ENCODE measurements around the gene TPSAB1.
A peak's percentile ranks its signal among the peaks of the same experiment; 100 is the strongest.
"Not testable (repeated sequence)": the region's sequence is repeated elsewhere in the genome, so short reads cannot be mapped to it uniquely, and the experiment has no call there.

Gene TPSAB1

DNA sequence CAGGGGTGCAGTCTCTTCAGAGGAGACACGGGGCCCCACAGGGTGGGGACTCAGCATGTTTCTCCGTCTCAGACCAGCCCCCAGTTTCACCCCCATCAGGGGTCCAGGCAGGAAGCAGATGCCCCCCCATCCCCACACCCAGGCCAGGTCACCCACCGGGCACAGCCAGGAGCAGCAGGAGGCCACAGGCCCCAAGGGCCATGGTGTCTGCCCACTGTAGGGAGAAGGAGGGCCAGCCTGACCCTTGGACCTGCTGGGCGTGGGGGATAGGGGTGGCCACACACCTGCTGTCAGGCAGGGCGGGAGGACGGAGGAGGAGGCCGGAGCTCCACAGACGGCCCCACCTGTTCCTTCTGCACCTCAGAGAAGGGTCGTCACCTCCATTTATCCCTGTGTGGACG, 15.5 kb upstream of the TPSAB1 start, which contains the start of gene TPSG1:
Gene TPSG1 (minus strand): TSS at position 218 of the 401 bp plus-strand sequence. CDS start 16 bp downstream, at position 202.
- Histone ChIP-seq H3K36me3 (ENCODE audit: low read depth) (no peaks in the 10 kb centered on the region), H3K9me3 (ENCODE audit: severe bottlenecking) (no peaks in the 10 kb centered on the region), H3K27ac (ENCODE audit: poor library complexity, severe bottlenecking) (no peak within 1 kb of the TSS), H3K4me3 (ENCODE audit: severe bottlenecking) (no peak within 1 kb of the TSS), H3K27me3 (ENCODE audit: insufficient read depth, poor library complexity, severe bottlenecking) (no peaks in the 10 kb centered on the region), H3K4me1 (ENCODE audit: insufficient read depth, poor library complexity, severe bottlenecking) (no peaks in the 10 kb centered on the region)
- DNase-seq (ENCODE audit: low spot score) (no peak), ATAC-seq (ENCODE audit: low read depth) (no peak)
- TF ChIP-seq CTCF (IDR thresholded peaks at IDR 0.05; ENCODE audit: poor library complexity, severe bottlenecking), result no peak

DNA sequence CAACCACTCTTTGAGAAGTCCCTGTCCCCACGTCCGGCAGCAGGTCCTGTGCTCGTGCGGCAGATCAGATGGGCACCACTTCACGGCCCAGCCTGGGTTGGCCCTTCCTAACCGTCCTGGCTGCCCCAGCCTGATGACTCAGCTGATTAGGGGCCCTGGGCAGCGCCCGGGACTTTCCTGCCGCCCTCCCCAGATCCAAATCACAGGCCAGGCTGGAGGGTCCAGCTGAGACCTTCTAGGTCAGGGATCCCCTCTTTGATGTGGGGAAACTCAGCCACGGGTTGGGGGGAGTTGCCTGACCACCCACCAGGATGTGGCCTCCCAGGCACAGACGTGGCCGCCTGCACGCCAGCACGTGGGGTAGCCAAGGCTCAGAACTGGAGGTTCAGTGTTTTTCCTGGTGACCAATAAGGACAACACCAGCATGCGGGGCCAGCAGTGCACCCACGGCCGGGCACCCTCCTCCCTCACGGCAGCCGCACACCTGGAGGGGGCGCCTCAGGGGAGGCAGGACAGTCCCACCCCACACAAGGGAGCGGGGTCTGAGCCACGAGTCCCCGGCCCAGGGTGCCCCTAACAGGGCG, 14.7 kb upstream of the TPSAB1 start:
- not testable (repeated sequence) for H3K27me3 ChIP-seq (ENCODE audit: insufficient read depth, poor library complexity, severe bottlenecking); H3K27ac ChIP-seq (ENCODE audit: poor library complexity, severe bottlenecking); ATAC-seq (ENCODE audit: low read depth); DNase-seq (ENCODE audit: low spot score); H3K36me3 ChIP-seq (ENCODE audit: low read depth); H3K4me1 ChIP-seq (ENCODE audit: insufficient read depth, poor library complexity, severe bottlenecking); H3K9me3 ChIP-seq (ENCODE audit: severe bottlenecking); H3K4me3 ChIP-seq (ENCODE audit: severe bottlenecking)

GRCh38 chr16:1226692-1227091, 13.8 kb upstream of the TPSAB1 start:
- peak; percentile 26 for DNase-seq (ENCODE audit: low spot score)
- not testable (repeated sequence) for H3K4me3 ChIP-seq (ENCODE audit: severe bottlenecking); H3K9me3 ChIP-seq (ENCODE audit: severe bottlenecking); H3K27ac ChIP-seq (ENCODE audit: poor library complexity, severe bottlenecking); ATAC-seq (ENCODE audit: low read depth); H3K4me1 ChIP-seq (ENCODE audit: insufficient read depth, poor library complexity, severe bottlenecking); H3K27me3 ChIP-seq (ENCODE audit: insufficient read depth, poor library complexity, severe bottlenecking); H3K36me3 ChIP-seq (ENCODE audit: low read depth)

DNA sequence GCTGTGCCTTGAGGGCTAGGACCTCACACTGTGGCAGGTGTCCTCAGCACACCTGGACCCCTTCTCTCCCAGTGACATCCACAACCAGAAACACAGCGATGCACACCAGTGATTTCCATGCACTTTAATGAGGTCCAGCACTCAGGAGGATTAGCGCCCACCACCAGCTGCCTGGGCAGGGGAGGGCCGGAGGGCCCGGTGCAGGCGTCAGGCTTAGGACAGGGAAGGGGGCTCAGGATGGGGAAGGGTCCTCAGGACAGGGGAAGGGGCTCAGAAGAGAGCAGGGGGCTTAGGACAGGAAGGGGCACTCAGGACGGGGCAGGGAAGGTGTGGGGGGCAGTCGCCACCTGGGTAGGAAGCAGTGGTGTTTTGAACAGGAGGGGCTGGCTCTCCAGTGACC, 12.3 kb upstream of the TPSAB1 start:
- H3K27ac ChIP-seq (ENCODE audit: poor library complexity, severe bottlenecking); H3K27me3 ChIP-seq (ENCODE audit: insufficient read depth, poor library complexity, severe bottlenecking); ATAC-seq (ENCODE audit: low read depth); H3K9me3 ChIP-seq (ENCODE audit: severe bottlenecking); H3K4me3 ChIP-seq (ENCODE audit: severe bottlenecking); H3K4me1 ChIP-seq (ENCODE audit: insufficient read depth, poor library complexity, severe bottlenecking); H3K36me3 ChIP-seq (ENCODE audit: low read depth): not testable (repeated sequence)
- DNase-seq (ENCODE audit: low spot score), result peak; percentile 57

- H3K27me3 ChIP-seq (ENCODE audit: insufficient read depth, poor library complexity, severe bottlenecking); H3K4me3 ChIP-seq (ENCODE audit: severe bottlenecking); H3K27ac ChIP-seq (ENCODE audit: poor library complexity, severe bottlenecking); H3K9me3 ChIP-seq (ENCODE audit: severe bottlenecking); ATAC-seq (ENCODE audit: low read depth); H3K4me1 ChIP-seq (ENCODE audit: insufficient read depth, poor library complexity, severe bottlenecking); H3K36me3 ChIP-seq (ENCODE audit: low read depth): not testable (repeated sequence)
- peak; percentile 31 for DNase-seq (ENCODE audit: low spot score)
Measured at GRCh38 chr16:1229476-1229875, 11.0 kb upstream of the TPSAB1 start.

- not testable (repeated sequence) for ATAC-seq (ENCODE audit: low read depth)
Measured at GRCh38 chr16:1230084-1230470, 10.4 kb upstream of the TPSAB1 start, which contains the start of gene TPSB2. Gene TPSB2, minus strand, starts transcription at chr16:1230184. Its CDS starts 233 bp downstream, at chr16:1229951.

DNA sequence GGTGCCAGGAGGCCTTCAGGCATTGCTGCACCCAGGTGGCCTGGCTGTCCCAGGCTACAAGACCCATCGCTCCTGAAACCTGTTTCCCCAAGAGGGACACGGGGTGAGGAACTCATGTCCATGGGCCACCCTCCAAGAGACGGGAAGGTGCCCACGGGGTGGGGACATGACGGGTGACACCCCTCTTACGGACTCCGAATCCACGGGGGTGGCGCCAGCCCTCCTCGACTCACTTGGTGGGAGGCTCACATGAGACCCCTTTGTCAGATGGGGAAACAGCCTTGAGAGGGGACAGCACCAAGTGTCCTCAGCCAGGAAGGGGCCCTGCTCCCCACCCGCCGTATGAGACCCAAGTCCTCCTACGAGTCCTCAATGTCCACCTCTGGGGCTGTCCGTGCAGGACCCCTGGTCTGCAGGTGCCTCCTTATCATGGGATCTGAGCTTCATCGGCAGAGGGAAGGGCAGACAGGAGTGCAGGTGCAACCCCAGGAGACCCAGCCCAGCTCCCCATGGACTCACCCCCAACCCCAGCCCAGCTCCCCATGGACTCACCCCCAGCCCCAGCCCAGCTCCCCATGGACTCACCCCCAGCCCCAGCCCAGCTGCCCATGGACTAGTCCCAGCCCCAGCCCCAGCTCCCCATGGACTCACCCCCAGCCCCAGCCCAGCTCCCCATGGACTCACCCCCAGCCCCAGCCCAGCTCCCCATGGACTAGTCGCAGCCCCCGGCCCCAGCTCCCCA, 9.9 kb upstream of the TPSAB1 start:
- ATAC-seq (ENCODE audit: low read depth), result not testable (repeated sequence)

More at GRCh38 chr16:1230084-1230470, 10.4 kb upstream of the TPSAB1 start, which contains the start of gene TPSB2:
- not testable (repeated sequence) for H3K36me3 ChIP-seq (ENCODE audit: low read depth); H3K4me3 ChIP-seq (ENCODE audit: severe bottlenecking); H3K27me3 ChIP-seq (ENCODE audit: insufficient read depth, poor library complexity, severe bottlenecking); H3K9me3 ChIP-seq (ENCODE audit: severe bottlenecking); H3K27ac ChIP-seq (ENCODE audit: poor library complexity, severe bottlenecking); DNase-seq (ENCODE audit: low spot score); H3K4me1 ChIP-seq (ENCODE audit: insufficient read depth, poor library complexity, severe bottlenecking)

DNA sequence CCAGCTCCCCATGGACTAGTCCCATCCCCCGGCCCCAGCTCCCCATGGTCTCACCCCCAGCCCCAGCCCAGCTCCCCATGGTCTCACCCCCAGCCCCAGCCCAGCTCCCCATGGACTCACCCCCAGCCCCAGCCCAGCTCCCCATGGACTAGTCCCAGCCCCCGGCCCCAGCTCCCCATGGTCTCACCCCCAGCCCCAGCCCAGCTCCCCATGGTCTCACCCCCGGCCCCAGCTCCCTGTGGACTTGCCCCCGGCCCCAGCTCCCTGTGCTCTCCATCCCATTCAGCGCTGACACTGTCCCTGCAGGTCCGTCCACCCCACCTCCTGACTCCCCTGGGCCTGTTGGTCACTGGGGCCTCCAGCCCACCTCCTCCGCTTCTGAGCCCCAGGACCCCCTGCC, 9.2 kb upstream of the TPSAB1 start:
- peak; percentile 66 for DNase-seq (ENCODE audit: low spot score)
- not testable (repeated sequence) for ATAC-seq (ENCODE audit: low read depth); H3K27ac ChIP-seq (ENCODE audit: poor library complexity, severe bottlenecking); H3K27me3 ChIP-seq (ENCODE audit: insufficient read depth, poor library complexity, severe bottlenecking); H3K9me3 ChIP-seq (ENCODE audit: severe bottlenecking); H3K4me1 ChIP-seq (ENCODE audit: insufficient read depth, poor library complexity, severe bottlenecking); H3K4me3 ChIP-seq (ENCODE audit: severe bottlenecking); H3K36me3 ChIP-seq (ENCODE audit: low read depth)

More for the DNA sequence above, 9.9 kb upstream of the TPSAB1 start:
- H3K36me3 ChIP-seq (ENCODE audit: low read depth); H3K4me1 ChIP-seq (ENCODE audit: insufficient read depth, poor library complexity, severe bottlenecking); H3K27me3 ChIP-seq (ENCODE audit: insufficient read depth, poor library complexity, severe bottlenecking); H3K27ac ChIP-seq (ENCODE audit: poor library complexity, severe bottlenecking); H3K4me3 ChIP-seq (ENCODE audit: severe bottlenecking); H3K9me3 ChIP-seq (ENCODE audit: severe bottlenecking): not testable (repeated sequence)
- DNase-seq (ENCODE audit: low spot score), result peak; percentile 50

GRCh38 chr16:1232049-1232748, 8.3 kb upstream of the TPSAB1 start:
- H3K27me3 ChIP-seq (ENCODE audit: insufficient read depth, poor library complexity, severe bottlenecking); DNase-seq (ENCODE audit: low spot score); H3K9me3 ChIP-seq (ENCODE audit: severe bottlenecking); H3K36me3 ChIP-seq (ENCODE audit: low read depth); H3K4me1 ChIP-seq (ENCODE audit: insufficient read depth, poor library complexity, severe bottlenecking); H3K4me3 ChIP-seq (ENCODE audit: severe bottlenecking); H3K27ac ChIP-seq (ENCODE audit: poor library complexity, severe bottlenecking): not testable (repeated sequence)
- peak; percentile 57 for ATAC-seq (ENCODE audit: low read depth)

GRCh38 chr16:1236659-1237058, 3.8 kb upstream of the TPSAB1 start:
- H3K9me3 ChIP-seq (ENCODE audit: severe bottlenecking); H3K27ac ChIP-seq (ENCODE audit: poor library complexity, severe bottlenecking); H3K4me1 ChIP-seq (ENCODE audit: insufficient read depth, poor library complexity, severe bottlenecking); H3K4me3 ChIP-seq (ENCODE audit: severe bottlenecking); DNase-seq (ENCODE audit: low spot score); H3K27me3 ChIP-seq (ENCODE audit: insufficient read depth, poor library complexity, severe bottlenecking); H3K36me3 ChIP-seq (ENCODE audit: low read depth): not testable (repeated sequence)
- peak; percentile 27; the same call in 2 of the 3 replicates for ATAC-seq (ENCODE audit: low read depth)
